ENCODE data around the gene TEKT3.

DNA sequence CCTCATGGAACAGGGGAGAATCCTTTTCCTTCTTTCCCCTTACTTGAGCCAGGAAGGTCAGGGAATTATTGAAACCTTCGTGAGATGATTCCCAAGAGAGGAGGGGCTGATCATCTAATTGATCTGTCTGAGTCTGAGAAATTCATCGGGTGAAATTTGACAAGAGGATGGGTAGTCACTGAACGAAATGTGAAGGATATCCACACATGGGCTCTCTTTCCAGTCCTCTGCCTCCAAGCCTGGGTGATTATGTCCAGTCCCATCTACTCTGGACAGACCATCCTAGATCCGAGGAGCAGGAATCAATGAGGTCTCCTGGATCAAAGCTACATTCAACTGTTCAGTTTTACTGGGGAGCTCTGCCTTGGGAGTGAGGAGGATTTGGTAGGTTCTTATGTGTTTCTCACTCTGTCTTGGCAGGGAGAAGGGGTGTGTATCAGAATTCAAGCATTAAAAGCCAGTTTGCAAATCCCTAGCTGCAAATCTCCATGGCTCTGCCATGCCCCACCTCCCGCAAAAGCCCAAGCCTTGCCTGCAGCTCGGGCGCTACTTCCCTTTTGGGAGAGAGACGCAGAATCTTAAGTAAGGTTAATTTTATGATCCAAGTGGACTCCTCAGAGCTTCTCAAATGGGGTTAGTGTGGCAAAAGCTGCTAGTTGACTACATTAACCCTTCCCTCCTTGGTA lies 47.1 kb upstream of the TEKT3 start:
- TF ChIP-seq, protein P1, sequence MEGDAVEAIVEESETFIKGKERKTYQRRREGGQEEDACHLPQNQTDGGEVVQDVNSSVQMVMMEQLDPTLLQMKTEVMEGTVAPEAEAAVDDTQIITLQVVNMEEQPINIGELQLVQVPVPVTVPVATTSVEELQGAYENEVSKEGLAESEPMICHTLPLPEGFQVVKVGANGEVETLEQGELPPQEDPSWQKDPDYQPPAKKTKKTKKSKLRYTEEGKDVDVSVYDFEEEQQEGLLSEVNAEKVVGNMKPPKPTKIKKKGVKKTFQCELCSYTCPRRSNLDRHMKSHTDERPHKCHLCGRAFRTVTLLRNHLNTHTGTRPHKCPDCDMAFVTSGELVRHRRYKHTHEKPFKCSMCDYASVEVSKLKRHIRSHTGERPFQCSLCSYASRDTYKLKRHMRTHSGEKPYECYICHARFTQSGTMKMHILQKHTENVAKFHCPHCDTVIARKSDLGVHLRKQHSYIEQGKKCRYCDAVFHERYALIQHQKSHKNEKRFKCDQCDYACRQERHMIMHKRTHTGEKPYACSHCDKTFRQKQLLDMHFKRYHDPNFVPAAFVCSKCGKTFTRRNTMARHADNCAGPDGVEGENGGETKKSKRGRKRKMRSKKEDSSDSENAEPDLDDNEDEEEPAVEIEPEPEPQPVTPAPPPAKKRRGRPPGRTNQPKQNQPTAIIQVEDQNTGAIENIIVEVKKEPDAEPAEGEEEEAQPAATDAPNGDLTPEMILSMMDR (IDR thresholded peaks at IDR 0.05): no peak
- no peak for TF ChIP-seq POLR2A (IDR thresholded peaks at IDR 0.05)
